OCI-LY1 (cell line): ENCODE results near the gene TP53BP2.

Experiments used
- H2AFZ ChIP-seq: fragments of 200-600 bp; sonication (generic), shearing (Covaris generic); 2 replicates; pipeline ENCODE4 v1.6.0; 2014; ENCODE audit warnings: antibody characterized with exemption, mild to moderate bottlenecking, low read length
- H3F3A ChIP-seq: fragments of 200-600 bp; sonication (generic), shearing (Covaris generic); 2 replicates; pipeline ENCODE4 v1.6.0; 2014; ENCODE audit warnings: mild to moderate bottlenecking, antibody characterized with exemption, low read length, moderate library complexity; ENCODE audit not compliant: insufficient read depth
- H3K27ac ChIP-seq: fragments of 200-600 bp; sonication (generic); 2 replicates; pipeline ENCODE4 v1.5.1; 2014; ENCODE audit warnings: low read length, mixed run types, mild to moderate bottlenecking, low read depth; ENCODE audit not compliant: poor library complexity, severe bottlenecking
- H3K27me3 ChIP-seq: fragments of 200-600 bp; sonication (generic); 2 replicates; pipeline ENCODE4 v1.6.0; 2014; ENCODE audit warnings: antibody characterized with exemption, mild to moderate bottlenecking, low read length, moderate library complexity; ENCODE audit not compliant: insufficient read depth
- H3K36me3 ChIP-seq: fragments of 200-600 bp; sonication (generic); 2 replicates; pipeline ENCODE4 v1.6.1; 2014; ENCODE audit warnings: mild to moderate bottlenecking, antibody characterized with exemption, low read length, moderate library complexity, mixed read lengths; ENCODE audit not compliant: insufficient read depth
- H3K4me1 ChIP-seq: fragments of 200-600 bp; sonication (generic); 2 replicates; pipeline ENCODE4 v1.5.1; 2014; ENCODE audit warnings: mild to moderate bottlenecking, low read length, moderate library complexity; ENCODE audit not compliant: insufficient read depth, severe bottlenecking
- H3K4me2 ChIP-seq: fragments of 200-600 bp; sonication (generic), shearing (Covaris generic); 2 replicates; pipeline ENCODE4 v1.6.1; 2014; ENCODE audit warnings: low read length
- H3K4me3 ChIP-seq: fragments of 200-600 bp; sonication (generic); 2 replicates; pipeline ENCODE4 v1.5.1; 2014; ENCODE audit warnings: low read length, low read depth, mild to moderate bottlenecking, mixed read lengths; ENCODE audit not compliant: poor library complexity, severe bottlenecking
- H3K79me2 ChIP-seq: fragments of 200-600 bp; shearing (Covaris generic); 2 replicates; pipeline ENCODE4 v1.6.1; 2016; ENCODE audit warnings: mixed run types, low read length, mixed read lengths; ENCODE audit not compliant: insufficient read depth
- H3K9ac ChIP-seq: fragments of 200-600 bp; sonication (generic), shearing (Covaris generic); 2 replicates; pipeline ENCODE4 v1.6.1; 2014; ENCODE audit warnings: mild to moderate bottlenecking, low read length, mixed read lengths
- H3K9me2 ChIP-seq: fragments of 200-600 bp; sonication (generic), shearing (Covaris generic); 2 replicates; pipeline ENCODE4 v1.6.1; 2014; ENCODE audit warnings: low read depth, mild to moderate bottlenecking, low read length, mixed read lengths
- H3K9me3 ChIP-seq: fragments of 200-600 bp; shearing (Covaris generic); 2 replicates; pipeline ENCODE4 v1.6.1; 2014; ENCODE audit warnings: low read length, mixed read lengths
- H4K20me1 ChIP-seq: fragments of 200-600 bp; sonication (generic), shearing (Covaris generic); 2 replicates; pipeline ENCODE4 v1.6.0; 2016; ENCODE audit warnings: mild to moderate bottlenecking, low read length; ENCODE audit not compliant: insufficient read depth
- CTCF ChIP-seq: fragments of 200-600 bp; sonication (generic), shearing (Covaris generic); IDR thresholded peaks from 2 replicates; pipeline ENCODE4 v1.5.1; 2017; ENCODE audit warnings: mild to moderate bottlenecking, antibody characterized with exemption, low read length, moderate library complexity, mixed read lengths
- EZH2 ChIP-seq: fragments of 200-600 bp; sonication (generic), shearing (Covaris generic); IDR thresholded peaks from 2 replicates; pipeline ENCODE4 v1.8.0; 2017; ENCODE audit warnings: borderline replicate concordance, mixed run types, mild to moderate bottlenecking, antibody characterized with exemption, low read length, moderate library complexity, mixed read lengths

The TP53BP2 gene

GRCh38 chr1:223853275-223853674 lies 7.5 kb upstream of the TP53BP2 start:
- H3K27ac ChIP-seq = no peak overlapping the region
- no peak overlapping the region for H3K4me2 ChIP-seq
- no peaks in the 10 kb centered on the region for H3K9me3 ChIP-seq
- H3K4me3 ChIP-seq = no peak overlapping the region
- no peak overlapping the region for H2AFZ ChIP-seq
- H3K36me3 ChIP-seq = no peaks in the 10 kb centered on the region
- TF ChIP-seq CTCF (no peak), EZH2 (no peak)
- H3K9ac ChIP-seq = no peak overlapping the region
- H3K4me1 ChIP-seq = no peaks in the 10 kb centered on the region
- no peaks in the 10 kb centered on the region for H4K20me1 ChIP-seq
- no peaks in the 10 kb centered on the region for H3K27me3 ChIP-seq
- H3K9me2 ChIP-seq = no peaks in the 10 kb centered on the region
- H3F3A ChIP-seq = no peaks in the 10 kb centered on the region
- H3K79me2 ChIP-seq = no peaks in the 10 kb centered on the region

GRCh38 chr1:223852337-223852736 lies 6.6 kb upstream of the TP53BP2 start:
- Histone ChIP-seq H3K27ac (no peak overlapping the region), H3K4me2 (no peak overlapping the region), H3F3A (no peaks in the 10 kb centered on the region), H3K9ac (no peak overlapping the region), H3K4me3 (no peak overlapping the region), H3K4me1 (no peaks in the 10 kb centered on the region), H3K27me3 (peaks cover 4% of the 10 kb centered on the region; the same call in 1 of the 2 replicates), H3K79me2 (no peaks in the 10 kb centered on the region), H3K36me3 (no peaks in the 10 kb centered on the region), H2AFZ (no peak overlapping the region), H3K9me2 (no peaks in the 10 kb centered on the region), H4K20me1 (no peaks in the 10 kb centered on the region), H3K9me3 (no peaks in the 10 kb centered on the region)
- TF ChIP-seq CTCF (no peak), EZH2 (no peak)

GRCh38 chr1:223849352-223850254 lies 3.9 kb upstream of the TP53BP2 start:
- Histone ChIP-seq H3K36me3 (no peaks in the 10 kb centered on the region), H3K27ac (no peak overlapping the region), H3K9me2 (no peaks in the 10 kb centered on the region), H3K9ac (no peak overlapping the region), H2AFZ (no peak overlapping the region), H3K27me3 (peaks cover 4% of the 10 kb centered on the region; the same call in 1 of the 2 replicates), H4K20me1 (no peaks in the 10 kb centered on the region), H3K4me1 (peaks cover 15% of the 10 kb centered on the region), H3K4me3 (no peak overlapping the region), H3K9me3 (no peaks in the 10 kb centered on the region), H3K79me2 (no peaks in the 10 kb centered on the region), H3F3A (no peaks in the 10 kb centered on the region), H3K4me2 (no peak overlapping the region)
- TF ChIP-seq EZH2 = no peak
- TF ChIP-seq CTCF = no peak
